GM12872 (cell line): Measurements from ENCODE around the gene DNAJC4.

Experiments used
- CTCF ChIP-seq: IDR thresholded peaks from 3 replicates; pipeline ENCODE4 v1.5.1; 2011; ENCODE audit warnings: low read depth, mild to moderate bottlenecking, low read length, moderate library complexity; ENCODE audit not compliant: insufficient read depth

Gene DNAJC4

GRCh38 chr11:64204080-64204440, 26.3 kb upstream of the DNAJC4 start:
- TF ChIP-seq CTCF, result no peak

GRCh38 chr11:64204464-64204989, 25.8 kb upstream of the DNAJC4 start:
- peak; percentile 78 for TF ChIP-seq CTCF

GRCh38 chr11:64206457-64207255, 23.7 kb upstream of the DNAJC4 start, which contains the start of gene FERMT3:
TSS of gene FERMT3 (plus strand) at chr11:64206721. CDS start at chr11:64207365, 644 bp downstream.
- no peak for TF ChIP-seq CTCF

GRCh38 chr11:64207256-64208085, 22.9 kb upstream of the DNAJC4 start:
- TF ChIP-seq CTCF, result no peak

- no peak for TF ChIP-seq CTCF
These were observed 22.1 kb upstream of the DNAJC4 start for GRCh38 chr11:64208086-64208795.

- no peak for TF ChIP-seq CTCF
These were observed 21.4 kb upstream of the DNAJC4 start for GRCh38 chr11:64208796-64209562.

- no peak for TF ChIP-seq CTCF
These were observed 20.8 kb upstream of the DNAJC4 start for GRCh38 chr11:64209563-64209843.
